Medulla oblongata (tissue), 1 donor: ENCODE data around the gene TMEM204.
A peak's percentile ranks its signal among the peaks of the same experiment; 100 is the strongest.

Source experiments
- DNase-seq: peaks from one replicate; pipeline ENCODE4 v3.0.0-alpha.2; 2015; ENCODE audit errors: extremely low spot score

The TMEM204 gene

DNA sequence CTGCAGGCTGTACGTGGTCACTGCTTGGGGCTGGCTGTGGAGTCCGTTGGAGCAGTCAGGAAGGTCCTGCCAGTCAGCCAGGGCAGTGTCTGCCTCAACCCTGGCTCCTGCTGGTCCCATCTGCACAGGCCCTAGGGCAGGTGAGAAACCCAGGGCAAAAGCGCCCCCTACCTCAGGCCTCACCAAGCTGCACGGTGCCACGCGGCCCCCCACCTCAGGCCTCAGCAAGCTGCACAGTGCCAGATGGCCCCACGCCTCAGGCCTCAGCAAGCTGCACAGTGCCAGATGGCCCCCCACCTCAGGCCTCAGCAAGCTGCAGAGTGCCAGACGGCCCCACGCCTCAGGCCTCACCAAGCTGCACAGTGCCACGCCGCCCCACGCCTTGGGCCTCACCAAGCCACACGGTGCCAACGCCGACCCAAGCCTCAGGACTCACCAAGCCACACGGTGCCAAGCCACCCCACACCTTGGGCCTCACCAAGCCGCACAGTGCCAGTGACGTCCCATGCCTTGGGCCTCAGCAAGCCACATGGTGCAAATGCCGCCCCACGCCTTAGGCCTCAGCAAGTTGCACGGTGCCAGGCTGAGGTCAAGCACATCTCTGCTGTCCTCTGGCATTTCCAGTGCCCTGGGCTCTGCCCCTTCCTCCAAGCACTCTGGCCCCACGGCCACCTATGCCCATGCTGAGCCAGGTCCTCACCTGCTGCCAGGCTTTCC lies 5.5 kb downstream of the TMEM204 start:
- DNase-seq: no peak

DNA sequence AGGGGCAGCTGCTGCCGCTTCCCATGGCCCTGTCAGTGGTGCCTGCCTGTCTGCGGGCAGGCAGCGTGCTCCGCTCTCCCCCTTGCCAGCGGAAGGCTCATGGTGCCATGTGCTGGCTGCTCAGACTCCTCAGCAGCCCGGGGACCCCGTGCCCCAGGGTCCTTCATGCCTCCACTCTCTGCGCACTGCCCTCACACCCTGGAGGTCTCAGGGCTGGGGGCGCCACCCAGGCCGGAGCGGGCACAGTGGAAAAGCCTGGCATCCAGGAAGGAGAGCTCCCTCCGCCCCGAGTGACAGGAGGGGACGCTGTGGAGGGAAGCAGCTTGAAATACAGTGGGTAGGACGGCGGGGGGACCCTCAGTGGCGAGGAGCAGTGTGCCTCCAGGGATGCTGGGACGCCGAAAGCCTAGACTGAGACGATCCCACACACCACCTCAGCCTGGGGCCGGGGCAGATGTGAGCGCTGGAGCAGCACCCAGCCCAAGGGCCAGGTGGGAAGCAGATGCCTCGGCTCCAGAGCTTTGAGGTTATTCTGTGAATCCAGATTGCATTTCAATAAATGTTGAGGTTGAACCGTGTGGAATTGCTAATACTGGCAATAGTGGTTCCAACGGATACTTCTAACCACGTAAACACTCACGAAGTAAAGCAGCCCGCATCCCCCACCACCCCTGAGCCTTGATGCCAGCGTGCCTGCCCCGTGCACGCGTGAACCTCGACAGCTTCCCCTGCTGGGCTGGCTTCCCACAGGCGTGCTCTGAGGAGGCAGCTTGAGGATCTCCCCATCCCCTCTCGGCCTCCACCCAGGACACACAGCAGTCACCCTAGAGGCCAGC lies 6.5 kb downstream of the TMEM204 start:
- DNase-seq: no peak

DNA sequence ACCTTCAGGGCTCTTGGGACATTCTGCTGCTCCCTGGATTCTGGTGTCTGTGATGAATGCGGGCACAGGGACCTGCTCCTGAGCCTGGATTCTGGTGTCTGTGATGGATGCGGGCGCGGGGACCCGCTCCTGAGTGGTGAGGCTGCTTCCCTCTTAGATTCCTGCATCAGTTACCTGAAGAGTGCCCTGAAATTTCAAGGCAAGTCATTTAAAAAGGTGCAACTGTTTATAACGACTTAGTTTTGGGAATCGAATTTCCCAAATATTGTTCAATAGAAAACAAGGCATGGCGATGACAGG lies 7.0 kb downstream of the TMEM204 start:
- no peak for DNase-seq

DNA sequence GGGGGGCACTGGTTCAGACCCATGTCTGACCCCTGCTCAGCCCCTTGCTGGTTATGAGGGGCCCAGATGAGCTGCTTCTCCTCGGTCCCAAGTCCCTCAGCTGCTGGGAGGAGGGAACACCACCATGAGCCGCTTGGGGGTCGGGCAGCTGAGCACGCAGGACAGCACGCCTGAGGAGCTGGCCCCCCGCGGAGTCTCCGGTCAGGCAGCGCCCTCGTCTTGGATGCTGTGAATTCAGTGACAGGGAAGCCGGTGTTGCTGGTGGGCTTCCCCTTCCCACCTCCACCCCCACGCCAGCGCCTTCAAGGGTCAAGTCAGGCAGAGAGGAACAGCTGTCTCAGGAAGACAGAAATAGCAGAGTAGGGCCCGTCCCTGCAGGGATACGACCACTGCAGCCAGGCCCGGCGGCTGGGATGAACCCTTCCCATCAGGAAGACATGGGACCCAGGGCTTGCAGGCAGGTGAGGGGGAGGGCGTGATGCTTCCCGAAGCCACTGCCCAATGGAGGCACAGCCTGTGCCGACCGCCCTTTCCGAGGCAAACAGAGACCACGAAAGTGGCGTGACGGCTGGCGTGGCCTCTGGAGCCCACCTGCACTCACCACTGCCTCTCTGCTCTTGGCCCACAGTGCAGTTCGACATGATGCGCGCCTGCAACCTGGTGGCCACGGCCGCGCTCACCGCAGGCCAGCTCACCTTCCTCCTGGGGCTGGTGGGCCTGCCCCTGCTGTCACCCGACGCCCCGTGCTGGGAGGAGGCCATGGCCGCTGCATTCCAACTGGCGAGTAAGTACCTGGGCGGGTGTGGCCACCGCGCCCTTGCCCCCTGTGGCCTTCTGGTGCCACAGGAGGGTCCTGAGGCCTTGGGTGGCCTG lies 8.1 kb downstream of the TMEM204 start:
- no peak for DNase-seq

- no peak for DNase-seq
Measured at GRCh38 chr16:1542166-1542500, 8.7 kb downstream of the TMEM204 start.

DNA sequence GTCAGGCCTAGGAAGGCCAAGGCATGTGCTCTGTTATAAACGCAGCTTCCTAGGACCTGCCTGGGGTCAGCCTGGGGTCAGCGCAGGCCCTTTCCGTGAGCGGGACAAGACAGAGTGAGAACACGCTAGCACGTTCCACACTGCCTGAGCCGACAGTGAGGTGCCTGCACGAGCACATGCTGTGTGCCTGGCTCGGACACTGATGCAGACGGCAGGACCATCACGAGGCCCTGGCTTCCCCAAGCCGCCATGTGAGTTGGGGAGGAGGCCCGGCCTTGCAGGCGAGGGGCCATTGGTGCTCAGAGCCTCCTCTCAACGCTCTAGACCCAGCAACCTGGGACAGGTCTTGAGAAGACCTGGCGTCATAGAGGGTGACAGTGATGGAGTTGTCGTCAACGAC lies 9.1 kb downstream of the TMEM204 start:
- no peak for DNase-seq

- DNase-seq: peak; percentile 66
Measured at GRCh38 chr16:1543085-1543896, 9.8 kb downstream of the TMEM204 start.

- DNase-seq: no peak
Measured at GRCh38 chr16:1545044-1546040, 11.9 kb downstream of the TMEM204 start.

DNA sequence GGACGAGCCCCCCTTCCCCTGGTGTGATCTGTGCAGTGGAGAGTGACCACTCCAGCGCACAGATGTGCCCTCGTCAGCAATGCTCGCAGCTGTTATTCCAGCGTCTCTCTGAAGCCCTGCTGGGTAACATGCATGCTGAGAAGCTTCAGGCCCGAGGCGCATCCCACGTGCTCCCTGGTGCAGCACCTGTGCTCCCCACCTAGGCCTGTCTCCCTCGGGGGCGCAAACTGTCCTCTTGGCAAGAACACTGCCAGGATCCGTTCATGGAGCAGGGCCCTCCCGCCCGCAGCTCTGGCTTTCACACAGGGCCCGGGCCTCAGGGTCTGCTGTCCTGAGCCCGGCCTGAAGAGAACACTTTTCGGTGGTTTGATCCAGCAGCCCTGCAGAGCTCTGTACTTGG lies 13.0 kb downstream of the TMEM204 start:
- no peak for DNase-seq

GRCh38 chr16:1548233-1548632 lies 14.8 kb downstream of the TMEM204 start:
- no peak for DNase-seq

DNA sequence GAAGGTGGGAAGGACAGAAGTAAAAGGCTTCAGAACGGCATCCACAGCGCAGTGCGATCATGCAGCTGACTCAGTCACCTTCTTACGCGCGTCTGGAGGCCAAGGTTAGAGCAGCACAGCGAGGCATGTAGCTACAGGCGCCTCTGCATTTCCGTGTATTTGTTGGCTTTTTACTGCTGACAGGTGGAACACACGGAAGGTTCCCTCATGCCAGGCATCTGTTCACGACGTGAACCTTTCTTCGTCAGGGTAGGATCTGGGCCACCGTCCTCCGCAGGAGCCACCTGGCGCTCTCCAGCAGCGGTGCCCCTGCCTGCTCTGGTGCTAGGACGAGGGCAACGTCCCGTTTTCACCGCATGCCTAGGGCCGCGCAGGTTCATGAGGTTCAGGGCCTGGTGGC lies 15.3 kb downstream of the TMEM204 start:
- no peak for DNase-seq

- no peak for DNase-seq
Measured at GRCh38 chr16:1550069-1550468, 16.6 kb downstream of the TMEM204 start.

- no peak for DNase-seq
Measured at GRCh38 chr16:1550696-1551095, 17.2 kb downstream of the TMEM204 start.

DNA sequence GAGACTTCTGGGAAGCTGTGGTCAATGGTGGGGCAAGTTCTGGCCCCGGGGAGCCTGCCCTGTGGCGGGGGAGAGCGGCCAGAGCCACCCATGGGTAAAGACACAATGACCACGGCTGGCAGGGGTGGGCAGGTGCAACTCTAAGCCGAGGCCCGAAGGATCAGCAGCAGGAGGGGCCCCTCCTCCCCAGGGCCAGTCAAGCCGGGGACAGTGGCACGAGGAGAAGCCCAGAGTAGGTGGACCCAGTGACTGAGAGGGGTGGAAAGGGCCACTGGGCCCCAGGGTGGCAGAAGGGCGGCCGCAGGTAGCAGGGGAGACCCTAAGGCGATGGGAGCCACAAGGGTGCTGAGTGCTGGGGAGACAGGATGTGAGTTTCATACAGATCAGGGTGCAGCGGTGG lies 17.7 kb downstream of the TMEM204 start:
- no peak for DNase-seq

DNA sequence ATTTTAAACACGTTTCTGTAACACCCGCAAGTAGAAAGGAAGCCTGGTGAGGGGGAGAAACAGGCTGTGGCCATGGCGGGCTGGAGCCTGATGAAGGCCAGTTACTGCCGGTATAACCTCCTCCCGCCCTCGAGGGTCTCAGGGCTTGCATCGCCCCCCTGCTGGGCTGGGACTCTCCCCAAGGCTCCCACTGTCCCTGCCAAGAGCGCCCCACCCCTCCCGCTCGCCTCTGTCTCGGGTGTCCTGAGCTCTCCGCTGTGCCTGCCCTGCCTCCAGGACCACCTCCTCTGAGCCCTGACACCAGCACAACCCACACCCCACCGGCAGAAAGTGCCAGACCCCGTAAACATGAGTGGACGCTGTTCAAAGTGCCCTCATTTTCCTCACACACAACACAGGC lies 18.7 kb downstream of the TMEM204 start:
- no peak for DNase-seq

DNA sequence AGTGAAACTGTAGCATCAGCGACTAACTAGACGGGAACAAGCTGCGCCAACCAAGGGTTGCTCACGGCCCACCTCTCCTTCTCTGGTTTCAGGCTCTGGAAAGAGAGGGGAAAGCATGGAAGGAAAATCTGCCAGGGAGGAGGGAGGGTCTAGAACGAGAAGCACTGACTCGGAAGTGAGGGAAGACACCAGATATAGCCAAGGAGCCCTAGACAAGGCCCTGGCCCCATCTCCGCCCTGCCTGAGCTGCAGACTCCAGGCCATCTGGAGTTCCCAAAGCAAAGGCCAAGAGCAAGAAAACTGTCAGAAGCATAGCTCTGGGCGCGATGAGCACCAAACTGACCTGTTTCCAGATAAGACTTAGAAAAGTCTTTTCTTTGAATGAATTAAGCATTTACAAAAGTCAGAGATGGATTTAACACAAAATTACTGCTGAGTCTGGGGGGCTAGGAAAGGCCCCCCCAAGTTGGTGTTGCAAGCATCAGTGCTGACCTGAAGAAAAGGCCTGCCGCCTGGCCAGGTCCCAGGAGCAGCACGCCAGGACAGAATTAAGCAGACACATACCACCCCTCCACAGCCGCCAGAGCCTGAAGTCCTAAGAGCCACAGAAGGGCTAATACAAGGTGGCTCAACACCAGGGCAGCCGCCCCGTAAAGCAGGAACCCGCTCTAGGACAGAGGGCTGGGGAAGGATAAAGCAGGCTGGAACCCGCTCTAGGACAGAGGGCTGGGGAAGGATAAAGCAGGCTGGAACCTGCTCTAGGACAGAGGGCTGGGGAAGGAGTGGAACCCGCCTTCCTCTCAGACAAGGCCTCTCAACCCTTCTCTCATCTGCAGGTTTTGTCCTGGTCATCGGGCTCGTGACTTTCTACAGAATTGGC lies 20.7 kb downstream of the TMEM204 start:
- DNase-seq: no peak

DNA sequence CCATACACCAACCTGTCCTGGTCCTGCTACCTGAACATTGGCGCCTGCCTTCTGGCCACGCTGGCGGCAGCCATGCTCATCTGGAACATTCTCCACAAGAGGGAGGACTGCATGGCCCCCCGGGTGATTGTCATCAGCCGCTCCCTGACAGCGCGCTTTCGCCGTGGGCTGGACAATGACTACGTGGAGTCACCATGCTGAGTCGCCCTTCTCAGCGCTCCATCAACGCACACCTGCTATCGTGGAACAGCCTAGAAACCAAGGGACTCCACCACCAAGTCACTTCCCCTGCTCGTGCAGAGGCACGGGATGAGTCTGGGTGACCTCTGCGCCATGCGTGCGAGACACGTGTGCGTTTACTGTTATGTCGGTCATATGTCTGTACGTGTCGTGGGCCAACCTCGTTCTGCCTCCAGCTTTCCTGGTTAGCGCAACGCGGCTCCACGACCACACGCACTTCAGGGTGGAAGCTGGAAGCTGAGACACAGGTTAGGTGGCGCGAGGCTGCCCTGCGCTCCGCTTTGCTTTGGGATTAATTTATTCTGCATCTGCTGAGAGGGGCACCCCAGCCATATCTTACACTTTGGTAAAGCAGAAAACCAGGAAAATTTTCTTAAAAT lies 21.5 kb downstream of the TMEM204 start:
- no peak for DNase-seq

GRCh38 chr16:1556254-1556653 lies 22.8 kb downstream of the TMEM204 start:
- DNase-seq: peak; percentile 10

DNA sequence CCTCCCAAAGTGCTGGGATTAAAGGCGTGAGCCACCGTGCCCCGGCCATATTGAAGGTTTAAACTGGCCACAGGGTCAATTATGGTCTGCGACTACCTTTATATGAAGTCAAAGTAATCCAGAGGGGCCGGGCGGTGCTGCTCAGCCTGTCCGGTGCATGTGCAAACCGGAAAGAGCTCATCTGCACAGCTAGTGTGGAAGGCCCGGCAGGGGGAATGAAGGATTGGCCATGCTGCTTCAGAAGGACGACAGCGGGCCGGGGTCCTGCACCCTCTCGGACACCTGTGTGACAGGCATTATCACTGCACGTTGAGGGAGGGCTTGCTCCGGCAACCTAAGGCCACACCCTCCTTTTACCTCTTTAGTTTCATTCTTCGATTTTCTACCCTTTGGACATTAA lies 23.6 kb downstream of the TMEM204 start:
- DNase-seq: no peak
